Measurements from ENCODE around the gene TBC1D20. TPM values are rescaled to one million over a fixed set of nuclear protein-coding genes. Genes with fewer than 3 reads are reported as not detected.
"Not testable (repeated sequence)": the region's sequence is repeated elsewhere in the genome, so short reads cannot be mapped to it uniquely, and the experiment has no call there.

TBC1D20 gene
- total RNA-seq, 1 donor from 2014 or later: 52.8 TPM

- TF ChIP-seq, protein P1, sequence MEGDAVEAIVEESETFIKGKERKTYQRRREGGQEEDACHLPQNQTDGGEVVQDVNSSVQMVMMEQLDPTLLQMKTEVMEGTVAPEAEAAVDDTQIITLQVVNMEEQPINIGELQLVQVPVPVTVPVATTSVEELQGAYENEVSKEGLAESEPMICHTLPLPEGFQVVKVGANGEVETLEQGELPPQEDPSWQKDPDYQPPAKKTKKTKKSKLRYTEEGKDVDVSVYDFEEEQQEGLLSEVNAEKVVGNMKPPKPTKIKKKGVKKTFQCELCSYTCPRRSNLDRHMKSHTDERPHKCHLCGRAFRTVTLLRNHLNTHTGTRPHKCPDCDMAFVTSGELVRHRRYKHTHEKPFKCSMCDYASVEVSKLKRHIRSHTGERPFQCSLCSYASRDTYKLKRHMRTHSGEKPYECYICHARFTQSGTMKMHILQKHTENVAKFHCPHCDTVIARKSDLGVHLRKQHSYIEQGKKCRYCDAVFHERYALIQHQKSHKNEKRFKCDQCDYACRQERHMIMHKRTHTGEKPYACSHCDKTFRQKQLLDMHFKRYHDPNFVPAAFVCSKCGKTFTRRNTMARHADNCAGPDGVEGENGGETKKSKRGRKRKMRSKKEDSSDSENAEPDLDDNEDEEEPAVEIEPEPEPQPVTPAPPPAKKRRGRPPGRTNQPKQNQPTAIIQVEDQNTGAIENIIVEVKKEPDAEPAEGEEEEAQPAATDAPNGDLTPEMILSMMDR (IDR thresholded peaks at IDR 0.05): peak; percentile 72
- Mint-ChIP-seq H3K9me3 (ENCODE audit: unreplicated experiment) (no peaks in the 10 kb centered on the region), H3K4me3 (ENCODE audit: unreplicated experiment) (no peak overlapping the region), H3K27me3 (ENCODE audit: unreplicated experiment) (no peaks in the 10 kb centered on the region), H3K36me3 (ENCODE audit: unreplicated experiment) (peaks cover 30% of the 10 kb centered on the region), H3K27ac (ENCODE audit: unreplicated experiment) (peak overlapping the region; percentile 69), H3K4me1 (ENCODE audit: unreplicated experiment) (peaks cover 17% of the 10 kb centered on the region)
- DNase-seq (ENCODE audit: extremely low spot score, unreplicated experiment): no peak
Observed at GRCh38 chr20:478949-479429, 16.7 kb upstream of the TBC1D20 start.

DNA sequence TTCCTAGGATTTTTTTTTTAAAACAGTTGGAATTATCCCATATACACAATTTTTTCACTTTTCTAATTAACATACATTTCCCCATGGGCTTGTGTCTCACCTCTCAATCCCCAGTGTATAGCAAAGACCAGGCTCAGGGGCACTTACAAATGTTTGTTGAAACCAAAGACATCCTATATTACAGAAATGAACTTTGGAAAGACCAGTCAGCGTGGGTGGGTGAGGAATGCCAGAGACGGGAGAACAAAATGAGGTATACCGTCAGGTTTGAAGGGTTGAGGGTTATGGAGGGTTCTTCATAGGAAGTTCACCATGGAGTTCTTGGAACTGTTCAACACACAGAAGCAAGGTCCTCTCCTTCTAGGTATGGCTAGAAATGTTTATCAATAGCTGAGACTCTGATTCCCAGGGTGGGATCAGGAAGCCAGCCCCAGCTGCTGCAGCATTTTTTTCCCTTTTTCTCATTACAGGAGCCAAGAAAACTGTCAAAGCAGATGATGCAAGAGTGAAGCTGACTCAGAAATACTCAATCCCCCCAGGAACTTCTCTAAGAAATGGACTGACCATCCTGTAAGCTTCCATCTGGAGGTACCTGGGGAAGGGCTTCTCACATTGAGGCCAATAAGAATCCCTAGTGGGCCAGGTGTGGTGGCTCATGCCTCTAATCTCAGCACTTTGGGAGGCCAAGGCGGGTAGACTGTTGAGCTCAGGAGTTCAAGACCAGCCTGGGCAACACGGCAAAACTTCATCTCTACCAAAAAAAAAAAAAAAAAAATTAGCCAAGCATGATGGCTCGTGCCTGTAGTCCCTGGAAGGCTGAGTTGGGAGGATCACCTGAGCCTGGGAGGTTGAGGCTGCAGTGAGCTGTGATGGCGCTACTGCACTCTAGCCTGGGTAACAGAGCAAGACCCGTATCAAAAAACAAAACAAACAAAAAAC is 15.9 kb upstream of the TBC1D20 start:
- Mint-ChIP-seq H3K27ac (ENCODE audit: unreplicated experiment) (peak overlapping the region; percentile 69), H3K4me1 (ENCODE audit: unreplicated experiment) (peaks cover 17% of the 10 kb centered on the region), H3K9me3 (ENCODE audit: unreplicated experiment) (no peaks in the 10 kb centered on the region), H3K4me3 (ENCODE audit: unreplicated experiment) (no peak overlapping the region), H3K27me3 (ENCODE audit: unreplicated experiment) (no peaks in the 10 kb centered on the region), H3K36me3 (ENCODE audit: unreplicated experiment) (peaks cover 28% of the 10 kb centered on the region)
- no peak for DNase-seq (ENCODE audit: extremely low spot score, unreplicated experiment)
- TF ChIP-seq, protein P1 (IDR thresholded peaks at IDR 0.05): no peak

DNA sequence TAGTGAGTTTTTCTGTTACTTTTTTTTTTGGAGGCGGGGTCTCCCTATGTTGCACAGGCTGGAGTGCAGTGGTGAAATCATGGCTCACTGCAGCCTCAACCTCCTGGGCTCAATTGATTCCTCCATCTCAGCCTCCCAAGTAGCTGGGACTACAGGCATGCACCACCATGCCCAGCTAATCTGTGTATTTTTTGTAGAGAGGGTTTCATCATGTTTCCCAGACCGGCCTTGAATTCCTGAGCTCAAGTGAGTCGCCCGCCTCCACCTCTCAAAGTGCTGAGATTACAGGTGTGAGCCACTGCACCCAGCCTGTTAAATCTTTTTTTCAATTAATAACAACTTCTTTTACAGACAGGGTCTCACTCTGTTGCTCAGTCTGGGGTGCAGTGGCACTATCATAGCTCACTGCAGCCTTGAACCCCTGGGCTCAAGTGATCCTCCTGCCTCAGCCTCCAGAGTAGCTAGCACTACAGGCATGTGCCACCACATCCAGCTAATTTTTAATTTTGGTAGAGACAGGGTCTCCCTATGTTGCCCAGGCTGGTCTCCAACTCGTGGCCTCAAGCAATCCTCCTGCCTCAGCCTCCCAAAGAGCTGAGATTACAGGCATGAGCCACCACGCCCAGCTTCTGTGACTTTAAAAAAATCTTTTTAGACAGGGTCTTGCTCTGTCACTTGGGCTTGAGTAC is 14.4 kb upstream of the TBC1D20 start:
- H3K27me3 Mint-ChIP-seq (ENCODE audit: unreplicated experiment); DNase-seq (ENCODE audit: extremely low spot score, unreplicated experiment); H3K9me3 Mint-ChIP-seq (ENCODE audit: unreplicated experiment); H3K27ac Mint-ChIP-seq (ENCODE audit: unreplicated experiment); H3K4me3 Mint-ChIP-seq (ENCODE audit: unreplicated experiment): not testable (repeated sequence)
- Mint-ChIP-seq H3K36me3 (ENCODE audit: unreplicated experiment) (peaks cover 18% of the 10 kb centered on the region), H3K4me1 (ENCODE audit: unreplicated experiment) (peaks cover 17% of the 10 kb centered on the region)

GRCh38 chr20:475463-476357 is 13.4 kb upstream of the TBC1D20 start:
- Mint-ChIP-seq H3K36me3 (ENCODE audit: unreplicated experiment) (peaks cover 18% of the 10 kb centered on the region), H3K27me3 (ENCODE audit: unreplicated experiment) (no peaks in the 10 kb centered on the region), H3K27ac (ENCODE audit: unreplicated experiment) (no peak overlapping the region), H3K4me1 (ENCODE audit: unreplicated experiment) (peaks cover 17% of the 10 kb centered on the region), H3K9me3 (ENCODE audit: unreplicated experiment) (no peaks in the 10 kb centered on the region), H3K4me3 (ENCODE audit: unreplicated experiment) (no peak overlapping the region)
- TF ChIP-seq, protein P1 (IDR thresholded peaks at IDR 0.05): no peak
- DNase-seq (ENCODE audit: extremely low spot score, unreplicated experiment): no peak

GRCh38 chr20:474581-474980 is 12.2 kb upstream of the TBC1D20 start:
- no peaks in the 10 kb centered on the region for H3K9me3 Mint-ChIP-seq (ENCODE audit: unreplicated experiment)
- H3K4me1 Mint-ChIP-seq (ENCODE audit: unreplicated experiment): peaks cover 12% of the 10 kb centered on the region
- TF ChIP-seq, protein P1 (IDR thresholded peaks at IDR 0.05): no peak
- no peak overlapping the region for H3K27ac Mint-ChIP-seq (ENCODE audit: unreplicated experiment)
- H3K36me3 Mint-ChIP-seq (ENCODE audit: unreplicated experiment): peaks cover 18% of the 10 kb centered on the region
- peaks cover 2% of the 10 kb centered on the region for H3K27me3 Mint-ChIP-seq (ENCODE audit: unreplicated experiment)
- no peak overlapping the region for H3K4me3 Mint-ChIP-seq (ENCODE audit: unreplicated experiment)
- DNase-seq (ENCODE audit: extremely low spot score, unreplicated experiment): no peak

Data from osteocyte (in vitro differentiated cells).